ENCODE measurements around the gene MUC3A.
"Not testable (repeated sequence)": the region's sequence is repeated elsewhere in the genome, so short reads cannot be mapped to it uniquely, and the experiment has no call there.

GRCh38 chr7:100984241-100984918 is 35.0 kb downstream of the MUC3A start:
- not testable (repeated sequence) for TF ChIP-seq CTCF (IDR thresholded peaks at IDR 0.05; ENCODE audit: borderline replicate concordance, extremely low read depth, low read length, poor library complexity, severe bottlenecking); EZH2 (IDR thresholded peaks at IDR 0.05; ENCODE audit: borderline replicate concordance, low read depth, low read length, severe bottlenecking)

Data from DND-41 (cell line).